Neutrophil (primary cell): ENCODE results near the gene GARIN1A.

Experiments
- H3K27ac ChIP-seq: fragments of 200-600 bp; sonication (generic); 2 replicates; pipeline ENCODE4 v1.5.1; 2016; ENCODE audit warnings: mild to moderate bottlenecking, moderate library complexity
- H3K27me3 ChIP-seq: fragments of 200-600 bp; sonication (generic); 2 replicates; pipeline ENCODE4 v1.6.0; 2016; ENCODE audit warnings: mild to moderate bottlenecking
- H3K36me3 ChIP-seq: fragments of 200-600 bp; sonication (generic); 2 replicates; pipeline ENCODE4 v1.5.1; 2017
- H3K4me1 ChIP-seq, 2 experiments: fragments of 200-600 bp in 1 of 2; sonication (generic) in 1 of 2; 1 replicate in 1 of 2; 2 replicates in 1 of 2; pipeline versions ENCODE4 v1.5.1 to v1.6.1; 2013 to 2016; ENCODE audit warnings: low read depth in 1 of 2, low read length in 1 of 2, mild to moderate bottlenecking in 1 of 2, moderate library complexity in 1 of 2; ENCODE audit not compliant: control insufficient read depth in 1 of 2, insufficient read depth in 1 of 2
- H3K4me3 ChIP-seq, 2 experiments: fragments of 200-600 bp in 1 of 2; sonication (generic) in 1 of 2; 1 replicate in 1 of 2; 2 replicates in 1 of 2; pipeline ENCODE4 v1.5.1; 2013 to 2016; ENCODE audit warnings: low read depth in 1 of 2, low read length in 1 of 2, mild to moderate bottlenecking in 1 of 2, moderate library complexity in 1 of 2
- H3K9me3 ChIP-seq: fragments of 200-600 bp; sonication (generic); 2 replicates; pipeline ENCODE4 v1.5.1; 2016
- TF ChIP-seq, protein P1 (sequence below): fragments of 200-600 bp; sonication (generic); IDR thresholded peaks from 2 replicates; pipeline ENCODE4 v1.5.1; 2016; ENCODE audit warnings: antibody characterized with exemption

GARIN1A gene

DNA sequence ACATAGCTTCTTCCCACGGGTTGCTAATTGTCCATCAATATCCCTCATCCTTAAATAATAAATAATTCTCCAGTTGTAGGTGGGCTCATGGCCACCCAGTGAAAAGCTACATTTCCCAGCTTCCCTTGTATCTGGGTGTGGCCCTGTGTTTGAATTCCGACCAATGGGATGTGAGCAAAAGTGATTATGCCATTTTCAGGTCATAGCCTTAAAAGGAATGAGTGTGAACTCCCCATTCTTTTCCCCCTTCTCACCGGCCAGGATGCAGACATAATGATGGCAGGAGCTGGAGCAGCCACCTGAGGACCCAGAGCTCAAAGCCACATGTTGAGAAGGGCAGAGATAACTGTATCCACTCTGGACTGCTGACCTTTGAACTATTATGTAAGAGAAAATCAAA lies 36.7 kb downstream of the GARIN1A start:
- no peak overlapping the region for H3K4me3 ChIP-seq
- H3K4me1 ChIP-seq: peaks cover 4 to 9% of the 10 kb centered on the region in 2 experiments
- H3K27ac ChIP-seq: no peak overlapping the region
- no peaks in the 10 kb centered on the region for H3K36me3 ChIP-seq
- peaks cover 6% of the 10 kb centered on the region for H3K27me3 ChIP-seq
- TF ChIP-seq, protein P1, sequence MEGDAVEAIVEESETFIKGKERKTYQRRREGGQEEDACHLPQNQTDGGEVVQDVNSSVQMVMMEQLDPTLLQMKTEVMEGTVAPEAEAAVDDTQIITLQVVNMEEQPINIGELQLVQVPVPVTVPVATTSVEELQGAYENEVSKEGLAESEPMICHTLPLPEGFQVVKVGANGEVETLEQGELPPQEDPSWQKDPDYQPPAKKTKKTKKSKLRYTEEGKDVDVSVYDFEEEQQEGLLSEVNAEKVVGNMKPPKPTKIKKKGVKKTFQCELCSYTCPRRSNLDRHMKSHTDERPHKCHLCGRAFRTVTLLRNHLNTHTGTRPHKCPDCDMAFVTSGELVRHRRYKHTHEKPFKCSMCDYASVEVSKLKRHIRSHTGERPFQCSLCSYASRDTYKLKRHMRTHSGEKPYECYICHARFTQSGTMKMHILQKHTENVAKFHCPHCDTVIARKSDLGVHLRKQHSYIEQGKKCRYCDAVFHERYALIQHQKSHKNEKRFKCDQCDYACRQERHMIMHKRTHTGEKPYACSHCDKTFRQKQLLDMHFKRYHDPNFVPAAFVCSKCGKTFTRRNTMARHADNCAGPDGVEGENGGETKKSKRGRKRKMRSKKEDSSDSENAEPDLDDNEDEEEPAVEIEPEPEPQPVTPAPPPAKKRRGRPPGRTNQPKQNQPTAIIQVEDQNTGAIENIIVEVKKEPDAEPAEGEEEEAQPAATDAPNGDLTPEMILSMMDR: no peak
- no peaks in the 10 kb centered on the region for H3K9me3 ChIP-seq

DNA sequence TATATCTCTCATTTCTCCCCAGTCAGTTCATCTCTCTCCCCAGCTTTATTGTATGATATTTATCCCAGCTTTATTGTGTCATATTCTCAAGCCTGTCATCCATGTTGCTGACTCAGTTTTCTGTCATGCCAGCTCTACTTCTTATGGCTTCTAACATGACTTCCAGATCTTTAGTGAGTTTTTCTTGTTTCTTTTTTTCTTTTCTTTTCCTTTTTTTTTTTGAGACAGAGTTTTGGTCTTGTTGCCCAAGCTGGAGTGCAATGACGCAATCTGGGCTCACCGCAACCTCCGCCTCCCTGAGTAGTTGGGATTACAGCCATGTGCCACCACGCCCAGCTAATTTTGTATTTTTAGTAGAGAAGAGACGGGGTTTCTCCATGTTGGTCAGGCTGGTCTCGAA lies 38.4 kb downstream of the GARIN1A start:
- Histone ChIP-seq H3K9me3 (no peaks in the 10 kb centered on the region), H3K4me3 (no peak overlapping the region), H3K4me1 (peaks cover 4 to 9% of the 10 kb centered on the region in 2 experiments), H3K27me3 (peaks cover 10% of the 10 kb centered on the region), H3K27ac (no peak overlapping the region), H3K36me3 (no peaks in the 10 kb centered on the region)
- TF ChIP-seq, protein P1: no peak

DNA sequence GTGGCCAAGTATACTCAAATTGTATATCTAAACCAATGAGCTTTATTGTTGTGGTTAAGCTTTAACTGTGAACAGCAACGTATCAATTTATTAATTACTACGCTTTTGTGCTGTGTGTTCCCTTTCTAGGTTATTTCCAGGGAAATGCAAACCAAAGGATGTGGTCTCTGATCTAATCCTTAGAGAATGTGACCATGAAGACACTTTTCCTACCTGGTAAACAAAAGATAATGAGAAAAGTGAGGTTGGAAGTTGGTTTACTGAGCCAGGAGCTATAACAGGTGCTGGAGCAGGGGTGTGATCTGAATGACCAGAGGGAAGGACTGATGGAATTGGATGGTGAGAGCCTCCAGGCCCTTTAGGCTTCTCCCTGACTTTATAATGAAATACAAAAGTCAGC lies 41.7 kb downstream of the GARIN1A start:
- Histone ChIP-seq H3K27me3 (peaks cover 27% of the 10 kb centered on the region), H3K4me3 (no peak overlapping the region), H3K4me1 (peaks cover 4 to 9% of the 10 kb centered on the region in 2 experiments), H3K9me3 (no peaks in the 10 kb centered on the region), H3K27ac (no peak overlapping the region), H3K36me3 (no peaks in the 10 kb centered on the region)
- TF ChIP-seq, protein P1: no peak

DNA sequence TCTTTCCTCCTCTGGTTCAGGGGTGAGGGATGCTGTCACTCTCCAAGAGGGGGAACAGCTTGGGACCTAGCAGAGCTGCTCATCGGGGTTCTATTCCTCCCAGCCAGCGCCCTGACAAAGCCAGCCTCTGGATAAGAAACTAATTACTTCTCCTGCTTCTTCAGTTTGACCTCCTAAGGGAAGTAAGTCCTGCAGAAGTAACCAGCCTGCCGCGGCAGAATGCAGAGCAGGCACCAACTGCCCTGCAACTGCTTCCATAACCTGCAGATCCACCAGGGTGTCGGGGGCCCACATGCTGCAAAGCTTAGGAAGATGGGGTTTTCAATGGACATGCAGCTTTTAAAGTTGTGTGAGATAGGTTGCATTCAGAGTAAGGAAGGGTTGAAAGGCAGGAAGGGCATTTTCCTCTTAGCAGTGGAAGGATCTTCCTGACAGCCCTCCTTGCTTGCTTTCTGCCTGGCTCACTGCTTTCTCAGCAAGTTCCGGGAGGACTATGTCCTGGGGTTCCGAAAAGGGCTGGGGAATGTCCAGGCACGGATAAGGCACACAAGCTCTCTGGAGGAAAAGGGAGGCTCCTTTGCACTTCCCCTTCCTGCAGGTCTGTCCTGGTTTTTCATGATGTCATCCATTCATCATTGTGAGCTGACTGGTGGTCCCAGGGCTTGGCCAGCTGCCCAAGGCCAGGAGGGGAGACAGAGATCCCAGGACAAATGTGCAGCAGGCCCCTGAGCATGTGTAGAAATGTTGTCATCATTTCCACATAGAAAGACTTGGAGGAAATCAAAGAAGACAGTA lies 42.8 kb downstream of the GARIN1A start:
- Histone ChIP-seq H3K36me3 (no peaks in the 10 kb centered on the region), H3K27me3 (peaks cover 27% of the 10 kb centered on the region), H3K4me3 (no peak overlapping the region), H3K9me3 (no peaks in the 10 kb centered on the region), H3K4me1 (peaks cover 4 to 9% of the 10 kb centered on the region in 2 experiments), H3K27ac (no peak overlapping the region)
- TF ChIP-seq, protein P1: no peak

DNA sequence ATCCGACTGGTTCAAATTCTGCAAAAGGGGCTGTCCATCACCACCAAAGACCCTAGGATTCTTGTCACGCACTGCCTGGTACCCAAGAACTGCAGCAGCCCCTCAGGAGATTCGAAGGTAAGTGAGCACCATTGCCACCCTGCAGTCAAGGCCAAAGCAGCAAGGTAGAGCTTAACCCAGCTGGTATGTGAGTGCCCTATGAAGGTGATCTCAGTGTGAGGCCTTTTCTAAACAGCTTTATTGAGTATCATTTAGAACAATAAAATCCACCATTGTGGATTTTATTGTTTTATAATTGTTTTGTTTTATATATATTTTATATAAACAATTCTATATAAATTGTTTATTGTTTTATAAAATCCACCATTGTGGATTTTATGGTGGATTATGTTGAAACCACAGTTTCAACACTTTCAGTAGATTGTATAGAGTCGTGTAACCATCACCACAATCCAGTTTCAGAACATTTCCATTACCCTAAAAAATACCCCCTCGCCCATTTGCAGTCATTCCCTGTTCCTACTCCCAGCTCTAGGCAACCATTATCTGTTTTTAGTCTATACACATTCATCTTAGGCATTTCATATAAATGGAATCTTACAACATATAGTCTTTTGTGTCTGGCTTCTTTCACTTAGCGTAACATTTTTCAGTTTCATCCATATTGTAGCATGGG lies 47.0 kb downstream of the GARIN1A start:
- no peaks in the 10 kb centered on the region for H3K4me1 ChIP-seq
- TF ChIP-seq, protein P1: no peak

More for the DNA sequence above, 47.0 kb downstream of the GARIN1A start:
- H3K9me3 ChIP-seq: no peaks in the 10 kb centered on the region
- no peaks in the 10 kb centered on the region for H3K36me3 ChIP-seq
- peaks cover 35% of the 10 kb centered on the region for H3K27me3 ChIP-seq
- H3K27ac ChIP-seq: no peak overlapping the region
- no peak overlapping the region for H3K4me3 ChIP-seq
